ENCODE results near the gene KCNQ1. TPM values are rescaled to one million over a fixed set of nuclear protein-coding genes. Genes with fewer than 3 reads are reported as not detected.

The KCNQ1 gene
- total RNA-seq, 2 donors from 2014 or later, result 51.4 to 55.8 TPM

DNA sequence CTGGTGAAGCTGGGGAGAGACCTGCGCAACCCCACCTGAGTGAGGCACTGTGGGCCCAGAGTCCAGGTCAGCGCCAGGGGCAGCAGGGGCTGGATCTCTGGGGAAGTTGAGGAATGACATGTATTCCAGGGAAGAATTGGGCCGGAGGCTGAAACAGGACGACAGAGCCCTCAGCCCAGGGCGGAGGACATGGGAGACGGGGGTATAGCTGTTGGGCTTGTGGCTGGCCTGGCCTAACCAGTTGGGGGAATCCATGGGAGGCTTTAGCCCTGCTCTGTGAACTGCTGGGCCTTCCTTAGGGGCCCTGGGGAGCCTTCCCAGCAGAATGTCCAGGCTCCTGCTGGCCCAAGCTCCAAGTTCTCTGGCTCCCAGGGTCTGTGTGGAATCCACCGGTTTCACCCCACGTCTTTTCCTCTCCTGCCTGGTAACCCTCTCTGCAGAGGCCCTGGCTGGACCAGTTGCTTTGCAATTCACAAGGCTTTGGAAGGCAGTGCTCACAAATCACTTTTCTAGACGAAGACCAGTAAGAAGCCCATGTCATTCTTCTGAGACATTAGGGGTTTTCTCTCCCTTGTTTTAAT, 305.4 kb downstream of the KCNQ1 start:
- Histone ChIP-seq H3K27me3 (no peaks in the 10 kb centered on the region), H3K9me3 (no peaks in the 10 kb centered on the region), H3K4me1 (no peaks in the 10 kb centered on the region), H3K4me3 (no peak overlapping the region), H3K27ac (no peak overlapping the region), H3K9ac (ENCODE audit: low read depth in 2 of 2, low read length in 2 of 2) (no peak overlapping the region), H3K36me3 (no peaks in the 10 kb centered on the region)
- TF ChIP-seq CTCF (IDR thresholded peaks at IDR 0.05), result no peak
- intact Hi-C loops (cut with DNase I), result no loop called here
- no peak for DNase-seq

- TF ChIP-seq CTCF (IDR thresholded peaks at IDR 0.05), result no peak
- Histone ChIP-seq H3K4me1 (no peaks in the 10 kb centered on the region), H3K27ac (no peak overlapping the region), H3K9ac (ENCODE audit: low read depth in 2 of 2, low read length in 2 of 2) (no peak overlapping the region), H3K36me3 (no peaks in the 10 kb centered on the region), H3K27me3 (no peaks in the 10 kb centered on the region), H3K4me3 (no peak overlapping the region), H3K9me3 (no peaks in the 10 kb centered on the region)
- DNase-seq, result no peak
- intact Hi-C loops (cut with DNase I), result no loop called here
These were observed 306.1 kb downstream of the KCNQ1 start for GRCh38 chr11:2750682-2751522.

DNA sequence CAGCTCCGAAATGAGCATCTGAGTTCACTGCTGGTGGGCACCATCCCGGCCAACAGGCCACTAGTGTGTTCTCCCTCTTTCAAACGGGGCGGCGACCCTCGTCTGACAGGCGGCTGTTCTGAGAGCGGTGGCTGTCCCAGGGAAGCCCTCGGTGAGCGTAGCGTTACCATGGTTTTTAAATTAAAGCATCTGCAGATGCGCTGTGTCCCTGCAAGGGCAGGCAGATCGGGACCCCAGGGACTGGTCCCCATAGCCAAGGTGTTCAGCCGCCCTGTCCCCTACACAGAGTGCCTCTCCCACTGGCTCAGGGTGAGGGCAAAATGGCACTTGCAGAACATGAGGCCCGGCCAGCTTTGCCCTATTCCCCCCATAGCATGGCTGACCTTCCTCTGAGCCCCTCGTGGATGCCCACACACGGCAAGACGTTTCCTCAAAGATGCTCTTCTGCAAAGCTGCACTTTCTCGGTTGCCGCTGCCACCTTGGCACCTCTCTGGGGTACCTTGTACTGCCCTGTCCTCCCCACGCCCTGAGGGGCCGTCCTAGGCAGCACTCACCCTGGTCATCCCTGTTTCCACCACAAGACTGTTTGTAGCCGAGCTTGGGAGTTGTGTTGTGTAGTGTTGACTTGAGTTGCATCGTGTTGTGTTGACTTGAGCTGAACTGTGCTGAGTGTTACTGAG, 306.9 kb downstream of the KCNQ1 start:
- Histone ChIP-seq H3K4me1 (no peaks in the 10 kb centered on the region), H3K9me3 (no peaks in the 10 kb centered on the region), H3K27ac (no peak overlapping the region), H3K27me3 (no peaks in the 10 kb centered on the region), H3K9ac (ENCODE audit: low read depth in 2 of 2, low read length in 2 of 2) (no peak overlapping the region), H3K4me3 (no peak overlapping the region), H3K36me3 (no peaks in the 10 kb centered on the region)
- DNase-seq, result no peak
- intact Hi-C loops (cut with DNase I), result no loop called here
- TF ChIP-seq CTCF (IDR thresholded peaks at IDR 0.05), result no peak

GRCh38 chr11:2752204-2752770, 307.5 kb downstream of the KCNQ1 start:
- Histone ChIP-seq H3K36me3 (no peaks in the 10 kb centered on the region), H3K27me3 (no peaks in the 10 kb centered on the region), H3K27ac (no peak overlapping the region), H3K9me3 (no peaks in the 10 kb centered on the region), H3K4me1 (no peaks in the 10 kb centered on the region), H3K4me3 (no peak overlapping the region), H3K9ac (ENCODE audit: low read depth in 2 of 2, low read length in 2 of 2) (no peak overlapping the region)
- no peak for TF ChIP-seq CTCF (IDR thresholded peaks at IDR 0.05)
- intact Hi-C loops (cut with DNase I), result no loop called here
- DNase-seq, result no peak

- no peak for TF ChIP-seq CTCF (IDR thresholded peaks at IDR 0.05)
- no peak overlapping the region for H3K27ac ChIP-seq
- H3K9me3 ChIP-seq, result no peaks in the 10 kb centered on the region
- intact Hi-C loops (cut with DNase I), result no loop called here
- H3K36me3 ChIP-seq, result no peaks in the 10 kb centered on the region
- no peak overlapping the region for H3K4me3 ChIP-seq
- H3K4me1 ChIP-seq, result no peaks in the 10 kb centered on the region
- no peaks in the 10 kb centered on the region for H3K27me3 ChIP-seq
- DNase-seq, result no peak
- no peak overlapping the region for H3K9ac ChIP-seq (ENCODE audit: low read depth in 2 of 2, low read length in 2 of 2)
These were observed 308.1 kb downstream of the KCNQ1 start for GRCh38 chr11:2752923-2753322.
